DMS 273 (cell line): ENCODE measurements around the gene SOX14.

Experiments used
- DNase-seq: peaks from one replicate; lab custom pipeline; 2025; ENCODE audit not compliant: unreplicated experiment; lab: John Stamatoyannopoulos, UW

SOX14 gene

GRCh38 chr3:137767538-137768360 is 3.6 kb downstream of the SOX14 start:
- DNase-seq, result peak; percentile 54

GRCh38 chr3:137768361-137769321 is 4.5 kb downstream of the SOX14 start:
- DNase-seq, result peak; percentile 73

- DNase-seq, result no peak
These were observed 5.4 kb downstream of the SOX14 start for GRCh38 chr3:137769322-137770065.

GRCh38 chr3:137770066-137770834 is 6.1 kb downstream of the SOX14 start:
- DNase-seq, result no peak

- DNase-seq, result peak; percentile 77
These were observed 6.8 kb downstream of the SOX14 start for GRCh38 chr3:137770835-137771399.

- no peak for DNase-seq
These were observed 7.5 kb downstream of the SOX14 start for GRCh38 chr3:137771401-137772213.

- DNase-seq, result no peak
These were observed 8.3 kb downstream of the SOX14 start for GRCh38 chr3:137772214-137772955.

- no peak for DNase-seq
These were observed 14.8 kb downstream of the SOX14 start for GRCh38 chr3:137778941-137779340.

- DNase-seq, result no peak
These were observed 23.4 kb downstream of the SOX14 start for GRCh38 chr3:137787529-137787928.

GRCh38 chr3:137789236-137789635 is 25.1 kb downstream of the SOX14 start:
- no peak for DNase-seq

GRCh38 chr3:137792626-137793271 is 28.6 kb downstream of the SOX14 start:
- DNase-seq, result peak; percentile 91

- DNase-seq, result no peak
These were observed 32.9 kb downstream of the SOX14 start for GRCh38 chr3:137796993-137797392.

GRCh38 chr3:137803215-137803614 is 39.1 kb downstream of the SOX14 start:
- no peak for DNase-seq

- DNase-seq, result no peak
These were observed 43.9 kb downstream of the SOX14 start for GRCh38 chr3:137807998-137808397.

- DNase-seq, result no peak
These were observed 45.4 kb downstream of the SOX14 start for GRCh38 chr3:137809509-137809908.

GRCh38 chr3:137812023-137812422 is 47.9 kb downstream of the SOX14 start:
- DNase-seq, result no peak

- no peak for DNase-seq
These were observed 51.1 kb downstream of the SOX14 start for GRCh38 chr3:137815251-137815650.
